COLO668 (cell line): ENCODE measurements around the gene ACKR2.
"Not testable (repeated sequence)": the region's sequence is repeated elsewhere in the genome, so short reads cannot be mapped to it uniquely, and the experiment has no call there.

Source experiments
- DNase-seq: peaks from one replicate; lab custom pipeline; 2025; ENCODE audit not compliant: unreplicated experiment; lab: John Stamatoyannopoulos, UW

The ACKR2 gene

DNA sequence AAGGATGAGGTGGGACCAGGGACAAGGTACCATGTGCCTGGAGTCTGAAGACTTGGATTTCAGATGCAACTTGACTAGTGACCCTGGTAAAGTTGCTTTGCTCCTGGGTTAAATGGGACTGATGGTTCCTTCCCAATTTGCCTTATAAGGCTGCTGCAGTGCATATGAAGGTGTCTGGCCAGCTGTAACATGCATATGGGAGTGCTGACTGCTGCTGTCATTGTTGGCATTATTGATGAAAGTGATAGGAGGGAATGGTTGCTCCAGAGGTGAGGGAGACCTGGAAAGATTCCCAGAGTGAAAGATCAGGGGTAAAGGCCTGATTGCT lies 45.9 kb downstream of the ACKR2 start:
- DNase-seq: no peak

DNA sequence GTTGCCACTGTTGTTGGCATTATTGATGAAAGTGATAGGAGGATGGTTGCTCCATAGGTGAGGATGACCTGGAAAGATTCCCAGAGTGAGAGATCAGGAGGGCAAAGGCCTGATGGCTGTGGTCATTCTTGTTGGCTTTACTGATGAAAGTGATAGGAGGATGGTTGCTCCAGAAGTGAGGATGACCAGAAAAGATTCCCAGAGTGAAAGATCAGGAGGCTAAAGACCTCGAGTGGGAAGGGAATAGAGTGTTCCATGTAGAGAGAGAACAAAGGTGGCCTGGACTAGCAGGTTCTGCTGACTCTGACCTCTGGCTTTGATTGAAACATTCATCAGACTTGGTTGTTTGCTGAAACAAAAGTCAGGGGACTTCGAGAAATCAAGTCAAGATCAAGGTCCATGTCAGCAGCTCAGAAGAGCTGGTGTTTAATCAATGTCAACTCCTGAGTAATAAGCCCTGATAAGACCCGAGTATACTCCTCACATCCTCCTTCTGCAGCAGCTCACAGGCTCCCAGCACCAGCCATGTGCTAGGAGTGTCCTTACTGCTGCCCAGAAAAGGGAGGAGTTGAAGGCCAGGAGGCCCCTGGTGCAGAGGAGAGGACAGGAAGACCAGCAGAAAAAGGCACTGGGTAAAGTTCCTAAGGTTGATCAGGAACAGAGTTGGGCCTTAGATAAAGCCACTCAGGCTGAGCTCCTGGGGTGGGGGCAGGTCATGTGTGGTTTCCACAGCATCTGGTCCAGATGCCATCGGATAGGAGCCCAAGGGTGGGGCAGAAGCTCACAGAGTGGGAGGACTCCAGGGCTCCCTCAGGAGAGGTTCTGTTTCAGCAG lies 46.5 kb downstream of the ACKR2 start:
- no peak for DNase-seq

DNA sequence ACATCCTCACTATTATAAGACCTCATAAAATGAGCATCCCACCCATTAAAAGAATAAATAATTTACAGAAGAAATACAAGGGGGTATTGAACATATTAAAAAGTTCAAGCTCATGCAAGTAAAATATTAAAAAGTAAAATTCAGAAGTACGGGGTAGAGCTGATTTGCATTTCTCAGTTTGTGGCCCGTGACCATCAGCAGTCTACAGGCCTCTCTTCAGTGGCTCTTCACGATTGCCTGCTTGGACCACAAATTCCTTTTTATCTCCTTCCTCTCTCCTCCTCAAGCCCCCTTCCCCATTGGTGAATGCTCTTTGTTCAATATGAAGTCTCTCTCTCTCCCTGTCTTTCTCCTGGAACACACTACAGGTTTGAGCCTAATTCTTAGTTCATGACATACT lies 47.3 kb downstream of the ACKR2 start:
- DNase-seq: no peak

DNA sequence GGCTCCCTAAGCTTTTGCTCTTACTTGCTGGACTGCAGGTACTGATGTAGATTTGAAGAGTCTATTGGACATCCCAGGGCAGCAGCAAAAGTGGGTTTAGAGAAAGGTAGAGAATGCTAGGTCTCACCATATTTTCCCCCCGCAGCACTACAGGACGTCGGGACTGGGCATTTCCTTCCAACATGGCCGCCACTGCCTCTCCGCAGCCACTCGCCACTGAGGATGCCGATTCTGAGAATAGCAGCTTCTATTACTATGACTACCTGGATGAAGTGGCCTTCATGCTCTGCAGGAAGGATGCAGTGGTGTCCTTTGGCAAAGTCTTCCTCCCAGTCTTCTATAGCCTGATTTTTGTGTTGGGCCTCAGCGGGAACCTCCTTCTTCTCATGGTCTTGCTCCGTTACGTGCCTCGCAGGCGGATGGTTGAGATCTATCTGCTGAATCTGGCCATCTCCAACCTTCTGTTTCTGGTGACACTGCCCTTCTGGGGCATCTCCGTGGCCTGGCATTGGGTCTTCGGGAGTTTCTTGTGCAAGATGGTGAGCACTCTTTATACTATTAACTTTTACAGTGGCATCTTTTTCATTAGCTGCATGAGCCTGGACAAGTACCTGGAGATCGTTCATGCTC lies 55.2 kb downstream of the ACKR2 start:
- DNase-seq: no peak

DNA sequence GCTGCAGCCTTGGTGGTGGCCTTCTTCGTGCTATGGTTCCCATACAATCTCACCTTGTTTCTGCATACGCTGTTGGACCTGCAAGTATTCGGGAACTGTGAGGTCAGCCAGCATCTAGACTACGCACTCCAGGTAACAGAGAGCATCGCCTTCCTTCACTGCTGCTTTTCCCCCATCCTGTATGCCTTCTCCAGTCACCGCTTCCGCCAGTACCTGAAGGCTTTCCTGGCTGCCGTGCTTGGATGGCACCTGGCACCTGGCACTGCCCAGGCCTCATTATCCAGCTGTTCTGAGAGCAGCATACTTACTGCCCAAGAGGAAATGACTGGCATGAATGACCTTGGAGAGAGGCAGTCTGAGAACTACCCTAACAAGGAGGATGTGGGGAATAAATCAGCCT lies 56.0 kb downstream of the ACKR2 start:
- no peak for DNase-seq

DNA sequence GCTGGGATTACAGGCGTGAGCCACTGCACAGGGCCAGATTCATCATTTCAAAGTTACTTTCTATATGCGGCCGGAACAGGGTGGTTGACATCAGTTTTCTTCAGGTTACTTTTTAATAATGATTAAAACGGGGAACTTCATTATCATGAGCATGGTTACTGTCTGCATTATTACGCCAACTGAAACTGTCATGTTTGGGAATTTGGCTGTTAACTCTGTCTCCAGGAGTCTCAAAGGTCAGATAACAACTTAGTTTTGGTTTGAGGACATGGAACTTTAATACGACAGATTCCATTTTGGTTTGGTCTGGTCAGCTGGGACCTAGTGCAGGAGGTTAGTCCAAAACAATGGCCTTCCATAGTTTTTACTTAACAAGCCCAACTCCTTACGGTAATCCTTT lies 57.9 kb downstream of the ACKR2 start:
- no peak for DNase-seq

DNA sequence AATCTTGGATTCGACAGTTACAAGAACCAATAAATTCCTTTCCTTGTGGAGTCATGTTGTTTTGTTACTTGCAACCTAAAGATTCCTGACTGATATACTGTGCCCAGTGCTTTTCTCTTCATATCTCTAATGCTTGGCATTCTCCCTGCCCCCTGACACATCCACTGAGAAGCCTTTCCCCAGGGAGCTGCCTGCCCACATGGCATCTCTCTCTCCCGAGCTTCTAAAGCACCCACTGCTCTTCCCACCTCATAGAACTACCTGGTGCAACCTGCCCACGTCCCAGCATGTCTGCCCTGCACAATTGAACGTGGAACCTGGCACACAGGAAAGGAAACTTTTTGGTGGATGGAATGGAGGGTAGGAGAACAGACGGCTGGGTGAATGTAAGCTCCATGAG lies 59.6 kb downstream of the ACKR2 start:
- no peak for DNase-seq

DNA sequence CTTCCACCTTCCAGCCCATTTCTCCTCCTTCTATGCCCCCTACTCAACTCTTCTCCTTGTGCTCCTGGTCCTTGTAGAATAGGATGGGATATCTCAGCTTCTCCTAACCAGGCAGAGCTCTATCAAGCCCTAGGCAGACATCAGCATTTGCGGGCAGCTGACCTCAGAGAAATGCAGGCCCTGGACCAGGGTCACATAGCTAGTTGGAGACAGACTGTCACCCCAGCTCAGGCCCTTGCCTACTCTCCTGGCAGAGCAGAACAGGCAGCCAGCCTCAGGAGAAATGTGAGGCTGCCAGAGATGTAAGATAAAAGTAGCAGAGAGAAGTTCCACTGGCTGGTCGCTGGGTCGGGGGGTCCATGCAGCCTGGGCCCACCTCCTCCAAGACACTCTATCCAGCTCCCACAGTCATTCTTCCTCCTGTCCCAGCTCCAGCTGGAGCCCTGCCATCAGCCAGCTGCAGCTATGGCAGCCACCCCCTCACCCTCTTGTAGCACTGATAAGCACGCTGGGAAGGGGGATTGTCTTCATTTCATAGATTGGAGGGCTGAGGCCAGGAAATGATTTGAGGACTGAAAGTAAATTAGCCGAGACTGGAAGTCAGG lies 62.4 kb downstream of the ACKR2 start:
- DNase-seq: no peak

DNA sequence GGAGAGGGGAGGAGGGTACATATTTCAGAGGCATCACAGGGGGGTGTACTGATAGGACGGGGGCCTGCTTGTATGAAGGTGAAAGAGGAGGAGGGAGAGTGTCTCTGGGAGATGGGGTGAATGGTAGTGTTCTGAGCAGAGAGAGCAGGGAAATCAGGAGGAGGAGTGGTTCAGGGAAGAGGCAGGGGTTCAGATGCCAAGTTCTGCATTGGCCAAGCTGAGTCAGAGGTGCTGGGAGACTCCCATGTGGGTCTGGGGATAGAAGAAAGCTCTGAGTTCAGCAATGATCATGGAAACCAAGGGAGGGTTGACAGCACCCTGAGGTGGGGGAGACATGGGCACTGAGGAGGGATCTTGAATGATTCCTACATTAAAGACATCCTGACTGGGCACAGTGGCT lies 63.5 kb downstream of the ACKR2 start:
- DNase-seq: no peak

DNA sequence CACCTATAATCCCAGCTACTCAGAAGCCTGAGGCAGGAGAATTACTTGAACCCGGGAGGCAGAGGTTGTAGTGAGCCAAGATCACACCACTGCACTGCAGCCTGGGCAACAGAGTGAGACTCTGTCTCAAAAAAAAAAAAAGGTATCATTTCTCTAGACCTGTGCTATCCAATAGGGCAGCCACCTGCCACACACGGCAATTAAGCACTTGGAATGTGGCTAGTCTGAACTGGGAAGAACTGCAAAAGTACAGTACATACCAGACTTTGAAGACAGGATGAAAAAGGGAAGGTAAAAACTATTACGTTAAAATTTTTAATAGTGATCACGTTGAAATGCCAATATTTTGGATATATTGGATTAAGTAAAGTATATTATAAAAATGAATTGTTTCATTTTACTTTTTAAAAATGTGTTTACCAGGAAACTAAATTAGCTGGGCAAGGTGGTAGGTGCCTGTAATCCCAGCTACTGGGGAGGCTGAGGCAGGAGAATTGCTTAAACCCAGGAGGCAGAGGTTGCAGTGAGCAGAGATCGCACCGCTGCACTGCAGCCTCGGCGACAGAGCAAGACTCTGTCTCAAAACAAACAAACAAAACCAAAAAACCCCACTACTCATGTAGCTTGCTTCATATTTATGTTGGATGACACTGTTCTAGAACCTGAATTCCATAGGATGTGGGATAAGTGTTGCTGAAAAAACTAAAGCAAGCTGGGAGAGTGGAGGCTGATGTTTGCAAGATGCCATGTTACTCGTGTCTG lies 64.2 kb downstream of the ACKR2 start:
- no peak for DNase-seq

DNA sequence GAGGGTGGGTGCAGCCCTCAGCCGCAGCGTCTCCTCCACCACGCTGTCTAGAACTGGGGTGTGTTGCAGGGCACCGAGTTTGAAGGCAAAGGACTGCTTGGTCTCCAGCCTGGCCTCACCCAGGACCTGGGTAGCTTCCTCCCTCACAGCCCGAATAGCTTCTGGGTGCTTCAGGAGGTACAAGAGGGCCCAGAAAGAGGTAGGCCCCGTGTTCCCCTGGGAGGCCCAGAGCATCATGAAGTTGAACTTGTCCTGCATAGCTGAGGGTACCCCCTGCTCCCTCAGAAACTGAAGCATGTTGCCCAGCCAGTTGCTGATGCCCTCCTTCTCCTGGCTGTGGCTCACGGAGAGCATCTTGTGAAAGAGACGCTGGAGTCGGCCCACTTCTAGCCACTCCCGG lies 65.5 kb downstream of the ACKR2 start:
- no peak for DNase-seq

DNA sequence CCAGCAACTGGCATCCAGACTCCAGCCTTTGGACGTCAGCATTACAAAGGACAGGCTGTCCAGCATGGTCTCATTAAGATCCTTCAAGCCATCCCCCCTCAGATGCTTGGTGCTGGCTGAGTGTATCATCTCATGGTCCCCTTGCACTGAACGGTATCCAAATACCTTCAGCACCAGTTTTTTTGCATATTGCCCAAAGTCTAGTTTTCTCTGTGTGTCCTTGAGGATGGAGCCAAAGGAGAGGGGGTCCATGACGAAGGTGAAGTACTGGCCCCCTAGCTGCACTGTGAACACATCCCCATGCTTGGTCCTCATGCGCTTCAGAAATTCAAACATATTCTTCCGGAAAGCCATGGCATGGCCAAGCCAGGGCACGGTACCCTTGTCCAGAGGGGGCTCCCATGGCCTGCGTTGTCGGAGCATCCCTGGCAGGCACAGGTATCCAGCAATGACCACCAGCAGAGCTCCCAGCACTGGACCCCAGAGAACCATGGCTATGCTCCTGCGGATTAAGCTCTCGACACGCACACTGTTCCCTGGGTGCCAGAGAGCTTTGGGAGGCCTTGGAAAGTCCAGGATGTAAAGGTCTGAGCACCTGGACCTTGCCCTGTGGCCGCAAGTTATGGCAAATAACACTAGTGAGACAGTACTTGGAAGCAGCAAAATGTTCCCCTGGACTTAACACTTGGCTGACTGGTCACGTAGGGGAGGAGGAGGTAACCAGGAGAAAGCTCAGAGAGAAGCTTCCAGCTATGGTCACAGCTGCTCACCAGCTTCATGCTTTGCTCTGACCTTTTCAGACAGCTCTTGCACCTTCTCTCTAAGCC lies 66.3 kb downstream of the ACKR2 start, which contains the start of gene CYP8B1:
TSS of gene CYP8B1 (minus strand) at position 555 of the 827 bp plus-strand sequence. CDS start at position 492, 63 bp downstream.
- DNase-seq: no peak

DNA sequence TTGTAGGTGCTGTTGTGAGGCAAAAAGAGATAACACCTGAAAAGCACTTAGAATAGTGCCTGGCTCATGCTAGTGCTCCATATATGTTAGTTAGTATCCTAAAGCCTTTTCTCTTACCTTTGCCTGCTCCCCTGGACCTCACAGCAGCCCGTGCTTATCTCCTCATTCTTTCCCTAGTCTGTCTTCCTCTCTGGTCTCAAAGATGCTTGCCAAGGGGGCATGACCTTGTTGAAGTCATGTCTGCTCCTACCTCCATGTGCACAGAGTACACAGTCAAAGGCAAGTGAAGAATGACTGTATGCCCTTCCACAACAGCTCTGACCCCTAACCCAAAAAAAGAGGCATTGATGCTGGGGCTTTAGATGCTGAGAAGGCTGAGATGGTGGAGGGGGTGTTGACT lies 67.2 kb downstream of the ACKR2 start:
- DNase-seq: no peak

DNA sequence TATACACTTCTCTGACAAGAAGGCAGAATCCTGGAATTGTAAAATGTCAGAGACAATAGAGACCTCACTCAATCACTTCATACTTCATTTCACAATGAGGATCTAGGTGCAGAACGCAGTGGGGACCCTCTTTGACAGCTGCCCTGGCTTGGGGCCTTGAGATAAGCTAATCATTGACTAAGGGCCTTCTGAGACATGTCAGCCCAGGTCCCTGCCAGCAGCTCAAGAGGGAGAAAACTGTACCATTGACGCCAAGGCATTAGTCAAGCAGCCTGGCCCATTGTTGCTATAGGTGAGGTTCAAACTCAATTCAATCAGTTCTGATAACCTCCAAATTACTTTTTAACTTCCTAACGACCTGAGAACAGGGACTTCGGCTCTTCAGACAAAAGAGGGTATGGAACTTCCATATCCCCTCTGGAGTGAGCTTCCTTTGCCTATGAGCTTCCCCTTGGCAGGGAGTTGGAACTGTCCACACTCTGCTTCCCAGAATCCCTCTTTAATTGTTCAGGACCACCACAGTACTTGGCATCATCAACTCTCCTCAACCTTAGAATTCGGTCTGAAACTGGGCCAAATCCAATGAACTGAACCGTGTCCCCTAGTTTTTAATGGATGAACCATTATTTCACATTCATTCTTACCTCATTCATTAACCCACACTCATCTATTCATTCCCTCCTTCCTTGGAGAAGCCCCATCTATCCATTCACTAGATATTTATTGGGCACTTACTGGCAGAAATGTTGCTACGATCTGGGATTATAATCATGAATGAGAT lies 67.9 kb downstream of the ACKR2 start:
- no peak for DNase-seq

DNA sequence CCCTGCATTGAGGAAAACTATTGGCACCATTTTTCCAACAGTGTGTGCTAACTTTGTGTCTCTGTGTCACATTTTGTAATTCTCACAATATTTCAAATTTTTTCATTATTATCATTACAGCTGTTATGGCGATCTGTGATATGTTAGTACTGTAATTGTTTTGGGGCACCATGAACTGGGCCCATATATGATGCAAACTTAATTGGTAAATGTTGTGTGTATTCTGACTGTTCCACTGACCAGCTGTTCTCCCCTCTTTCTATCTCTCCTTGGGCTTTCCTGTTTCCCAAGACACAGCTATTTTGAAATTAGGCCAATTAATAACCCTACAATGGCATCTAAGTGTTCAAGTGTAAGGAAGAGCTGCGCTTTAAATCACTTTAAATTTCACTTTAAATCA lies 68.6 kb downstream of the ACKR2 start:
- DNase-seq: no peak

DNA sequence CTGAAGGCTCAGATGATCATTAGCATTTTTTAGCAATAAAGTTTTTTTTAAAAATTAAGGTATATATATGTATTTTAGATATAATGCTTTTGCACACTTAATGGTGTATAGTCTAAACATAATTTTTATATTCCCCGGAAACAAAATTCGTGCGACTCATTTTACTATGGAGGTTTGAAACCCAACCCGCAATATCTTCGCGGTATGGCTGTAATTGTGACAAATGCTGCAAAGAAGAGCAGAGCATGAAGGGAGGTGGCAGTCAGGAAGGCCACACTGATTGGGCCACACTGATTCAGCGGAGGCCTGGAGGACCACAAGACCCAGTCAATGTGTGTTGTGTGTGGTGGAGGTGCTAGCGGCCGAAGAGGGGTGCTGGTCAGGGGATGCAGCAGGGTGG lies 70.9 kb downstream of the ACKR2 start:
- DNase-seq: no peak

DNA sequence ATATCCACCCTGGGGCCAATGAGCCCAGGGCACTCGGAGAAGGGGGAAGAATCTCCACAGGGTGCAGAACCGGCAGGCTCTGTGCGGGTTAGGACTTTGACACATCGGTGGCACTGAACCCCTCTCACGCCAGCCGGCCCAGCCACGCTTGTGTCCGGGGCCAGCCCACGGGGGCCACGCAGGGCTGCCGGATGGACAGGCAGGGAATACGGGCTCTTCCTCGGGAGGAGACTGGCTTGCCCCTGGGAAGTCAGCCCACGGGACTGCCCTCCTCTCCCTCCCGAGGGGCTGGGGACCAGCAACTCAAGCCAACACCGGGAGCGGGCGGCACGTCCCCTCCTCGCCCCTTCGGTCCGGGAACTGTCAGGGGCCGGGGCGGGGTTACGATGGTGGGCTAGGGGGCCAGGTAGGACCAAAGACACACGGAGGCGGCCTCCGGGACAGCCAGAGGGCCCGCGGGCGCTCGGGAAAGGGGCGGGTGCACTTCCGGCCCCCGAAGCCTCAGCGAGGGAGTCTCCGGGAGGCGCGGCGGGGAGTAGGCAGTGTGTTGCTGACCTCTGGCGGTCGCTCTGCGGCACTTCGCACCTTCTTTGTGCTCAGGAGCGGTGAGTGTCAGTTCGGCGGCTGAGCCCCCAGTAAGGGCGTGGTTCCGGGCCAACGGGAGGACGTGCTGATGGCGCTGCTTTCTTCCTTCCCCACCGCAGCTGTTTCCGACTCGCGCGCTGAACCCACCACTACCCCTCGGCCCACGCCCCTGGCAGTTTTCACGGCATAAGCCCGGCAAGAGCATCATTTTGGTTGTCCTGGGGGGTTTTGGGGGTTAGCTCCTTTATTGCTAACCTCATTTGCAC lies 71.6 kb downstream of the ACKR2 start:
- DNase-seq: peak; percentile 75

DNA sequence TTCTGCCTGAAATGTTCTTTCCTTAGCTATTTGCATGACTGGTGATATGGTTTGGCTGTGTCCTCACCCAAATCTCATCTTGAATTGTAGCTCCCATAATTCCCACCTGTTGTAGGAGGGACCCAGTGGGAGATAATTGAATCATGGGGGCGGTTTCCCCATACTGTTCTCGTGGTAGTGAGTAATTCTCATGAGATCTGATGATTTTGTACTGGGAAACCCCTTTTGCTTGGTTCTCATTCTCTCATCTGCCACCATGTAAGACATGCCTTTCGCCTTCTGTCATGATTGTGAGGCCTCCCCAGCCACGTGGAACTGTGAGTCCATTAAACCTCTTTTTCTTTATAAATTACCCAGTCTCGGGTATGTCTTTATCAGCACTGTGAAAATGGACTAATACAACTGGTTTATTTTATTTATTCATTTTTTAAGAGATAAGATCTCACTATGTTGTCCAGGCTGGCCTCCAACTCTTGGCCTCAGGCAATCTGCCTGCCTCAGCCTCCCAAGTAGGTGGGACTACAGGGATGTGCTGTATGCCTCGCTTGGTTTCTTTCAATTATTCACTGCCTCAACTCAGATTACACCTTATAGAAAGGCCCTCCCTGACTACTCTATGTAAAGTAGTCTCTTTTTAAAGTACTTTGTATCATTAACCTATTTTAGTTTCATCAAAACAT lies 74.1 kb downstream of the ACKR2 start:
- not testable (repeated sequence) for DNase-seq

DNA sequence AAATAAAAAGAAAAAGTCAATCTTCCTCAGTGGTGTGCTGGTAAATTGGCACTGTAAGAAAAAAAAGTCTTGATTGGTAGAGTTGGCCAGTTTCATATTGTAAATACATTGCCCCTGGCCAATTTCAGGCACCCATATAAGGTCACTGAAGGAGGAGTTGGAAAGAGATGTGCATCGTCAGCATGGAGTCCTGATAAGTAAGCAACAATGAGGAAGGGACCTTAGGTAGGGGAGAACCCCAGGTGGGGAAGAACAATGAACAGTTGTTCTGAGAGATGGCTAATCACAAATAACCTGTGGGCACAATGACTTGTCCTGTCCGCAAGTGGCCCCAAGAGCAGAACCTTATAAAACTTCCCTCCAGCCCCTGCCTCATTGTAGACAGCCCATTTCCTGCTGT lies 75.1 kb downstream of the ACKR2 start:
- DNase-seq: no peak
